Measurements from ENCODE around the gene HADH.
"Not testable (repeated sequence)": the region's sequence is repeated elsewhere in the genome, so short reads cannot be mapped to it uniquely, and the experiment has no call there.

HADH gene

DNA sequence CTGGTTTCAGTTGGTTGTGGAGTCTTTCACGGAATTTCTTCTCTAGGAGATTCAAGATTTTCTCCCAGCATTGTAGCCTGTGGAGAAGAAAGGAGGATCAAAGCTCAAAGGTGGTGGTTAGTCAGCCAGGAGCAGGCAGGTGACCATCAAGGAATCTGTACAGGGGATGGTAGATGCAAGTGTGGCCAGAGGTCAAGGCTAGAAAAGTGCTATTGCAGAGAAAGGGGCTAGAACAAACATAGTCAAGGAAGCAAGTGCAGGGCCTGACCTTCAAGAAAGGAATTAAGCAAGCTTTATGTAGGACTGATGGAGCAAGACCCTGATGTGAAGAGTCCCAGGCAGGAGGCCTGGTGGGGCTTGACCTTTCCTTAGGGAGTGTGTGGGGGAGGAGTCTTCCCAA, 16.1 kb downstream of the HADH start:
- TF ChIP-seq, protein P1, sequence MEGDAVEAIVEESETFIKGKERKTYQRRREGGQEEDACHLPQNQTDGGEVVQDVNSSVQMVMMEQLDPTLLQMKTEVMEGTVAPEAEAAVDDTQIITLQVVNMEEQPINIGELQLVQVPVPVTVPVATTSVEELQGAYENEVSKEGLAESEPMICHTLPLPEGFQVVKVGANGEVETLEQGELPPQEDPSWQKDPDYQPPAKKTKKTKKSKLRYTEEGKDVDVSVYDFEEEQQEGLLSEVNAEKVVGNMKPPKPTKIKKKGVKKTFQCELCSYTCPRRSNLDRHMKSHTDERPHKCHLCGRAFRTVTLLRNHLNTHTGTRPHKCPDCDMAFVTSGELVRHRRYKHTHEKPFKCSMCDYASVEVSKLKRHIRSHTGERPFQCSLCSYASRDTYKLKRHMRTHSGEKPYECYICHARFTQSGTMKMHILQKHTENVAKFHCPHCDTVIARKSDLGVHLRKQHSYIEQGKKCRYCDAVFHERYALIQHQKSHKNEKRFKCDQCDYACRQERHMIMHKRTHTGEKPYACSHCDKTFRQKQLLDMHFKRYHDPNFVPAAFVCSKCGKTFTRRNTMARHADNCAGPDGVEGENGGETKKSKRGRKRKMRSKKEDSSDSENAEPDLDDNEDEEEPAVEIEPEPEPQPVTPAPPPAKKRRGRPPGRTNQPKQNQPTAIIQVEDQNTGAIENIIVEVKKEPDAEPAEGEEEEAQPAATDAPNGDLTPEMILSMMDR (IDR thresholded peaks at IDR 0.05; ENCODE audit: insufficient read depth, low read length, missing control alignments), result no peak
- ChIA-PET POLR2A (no interaction called here), CTCF (interaction anchor here (1.2 to 1.9 kb wide), 2 partner anchors 13 to 567 kb away, joined by 3 to 10 read pairs; no protein-coding TSS in a partner anchor)
- no peak for DNase-seq (ENCODE audit: low read depth, low spot score)
- no peak overlapping the region for H3K4me3 ChIP-seq (ENCODE audit: low read depth, low read length)

DNA sequence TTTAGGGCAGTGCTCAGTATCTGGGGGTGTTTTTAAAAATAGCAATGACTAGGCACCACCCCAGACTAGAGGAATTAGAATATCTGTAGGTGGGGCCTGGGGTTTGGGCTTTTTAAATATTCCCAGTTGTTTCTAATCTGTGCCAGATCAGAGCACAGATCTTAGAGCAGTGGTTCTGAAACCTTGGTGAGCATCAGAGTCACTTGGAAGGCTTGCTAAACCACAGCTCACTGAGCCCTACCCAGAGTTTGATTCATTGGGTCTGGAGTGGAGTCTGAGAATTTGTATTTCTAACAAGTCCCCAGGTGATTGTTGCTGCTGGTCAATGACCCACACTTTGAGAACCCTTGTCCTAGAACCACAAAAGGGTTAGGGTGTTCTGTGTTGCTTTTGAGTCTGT, 16.7 kb downstream of the HADH start:
- ChIA-PET CTCF (interaction anchor here (1.2 to 1.9 kb wide), 2 partner anchors 13 to 566 kb away, joined by 3 to 10 read pairs; no protein-coding TSS in a partner anchor), POLR2A (no interaction called here)
- H3K4me3 ChIP-seq (ENCODE audit: low read depth, low read length), result no peak overlapping the region
- no peak for DNase-seq (ENCODE audit: low read depth, low spot score)
- TF ChIP-seq, protein P1 (IDR thresholded peaks at IDR 0.05; ENCODE audit: insufficient read depth, low read length, missing control alignments), result no peak

DNA sequence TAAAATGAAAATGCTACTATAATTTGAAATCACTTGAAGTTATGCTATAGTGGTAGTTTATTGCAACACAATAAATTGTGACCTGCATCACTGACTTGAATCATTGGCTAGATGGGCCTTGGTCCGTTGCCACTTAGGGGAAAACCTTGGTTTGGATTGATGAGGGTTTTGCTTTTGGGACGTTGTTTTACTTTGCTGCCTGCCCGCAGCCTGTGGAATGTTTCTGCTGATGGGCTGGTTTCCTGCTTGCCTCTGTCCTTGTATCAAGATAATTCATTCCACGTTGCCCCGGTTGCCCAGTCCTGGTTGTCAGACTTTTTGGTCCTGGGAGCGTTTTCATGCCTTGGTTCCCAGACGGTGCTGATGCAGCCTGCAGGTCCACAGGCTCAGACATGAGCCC, 18.3 kb downstream of the HADH start:
- ChIA-PET POLR2A (no interaction called here), CTCF (no interaction called here)
- no peak for DNase-seq (ENCODE audit: low read depth, low spot score)
- TF ChIP-seq, protein P1 (IDR thresholded peaks at IDR 0.05; ENCODE audit: insufficient read depth, low read length, missing control alignments), result no peak
- no peak overlapping the region for H3K4me3 ChIP-seq (ENCODE audit: low read depth, low read length)

DNA sequence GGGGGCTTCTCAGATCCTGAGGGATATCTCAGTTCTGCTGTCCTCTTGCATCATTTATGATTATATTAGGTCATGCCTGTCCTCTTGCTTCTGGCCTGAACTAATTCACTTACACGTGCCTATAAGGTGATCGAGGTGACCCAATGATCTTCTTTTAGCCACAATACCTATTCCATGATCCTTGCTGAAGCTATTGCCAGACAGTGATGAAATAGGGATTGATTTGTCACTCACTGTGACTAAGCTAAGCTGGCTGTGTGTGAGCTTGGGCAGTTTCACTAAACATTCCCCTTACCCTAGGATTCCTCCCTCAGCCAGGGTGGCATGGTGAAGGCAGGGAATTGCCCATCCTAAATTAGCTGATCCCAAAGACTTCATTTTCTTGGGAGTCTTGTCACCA, 19.0 kb downstream of the HADH start:
- no peak overlapping the region for H3K4me3 ChIP-seq (ENCODE audit: low read depth, low read length)
- TF ChIP-seq, protein P1 (IDR thresholded peaks at IDR 0.05; ENCODE audit: insufficient read depth, low read length, missing control alignments), result no peak
- ChIA-PET CTCF (interaction anchor here (0.9 to 3.4 kb wide), 4 partner anchors 9 to 269 kb away, joined by 3 to 17 read pairs (median 4); no protein-coding TSS in a partner anchor), POLR2A (no interaction called here)
- peak; percentile 34 for DNase-seq (ENCODE audit: low read depth, low spot score)

DNA sequence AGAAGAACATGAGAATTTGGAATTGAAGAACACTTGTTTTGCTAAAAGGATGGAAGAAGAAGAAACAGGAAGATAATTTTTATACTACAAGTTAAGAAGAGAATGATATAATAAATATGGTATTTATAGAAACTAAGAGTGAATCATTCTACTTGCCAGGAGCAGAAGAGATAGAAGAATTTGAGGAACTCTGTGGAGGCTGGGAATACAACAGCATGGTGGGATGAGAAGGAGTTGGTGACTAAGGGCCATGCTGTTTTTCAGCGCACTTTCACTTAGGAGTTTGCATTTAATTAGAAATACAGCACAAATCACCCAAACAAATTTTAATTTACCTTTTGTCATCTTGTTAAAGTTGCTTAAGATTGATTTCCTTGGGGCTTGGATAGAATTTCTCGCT, 20.5 kb downstream of the HADH start:
- peak; percentile 70 for DNase-seq (ENCODE audit: low read depth, low spot score)
- POLR2A ChIA-PET, result no interaction called here
- CTCF ChIA-PET, result interaction anchor here (3.4 kb wide), 1 partner anchor 9 kb away, joined by 17 read pairs; no protein-coding TSS in a partner anchor
- TF ChIP-seq, protein P1 (IDR thresholded peaks at IDR 0.05; ENCODE audit: insufficient read depth, low read length, missing control alignments), result no peak
- H3K4me3 ChIP-seq (ENCODE audit: low read depth, low read length), result no peak overlapping the region

DNA sequence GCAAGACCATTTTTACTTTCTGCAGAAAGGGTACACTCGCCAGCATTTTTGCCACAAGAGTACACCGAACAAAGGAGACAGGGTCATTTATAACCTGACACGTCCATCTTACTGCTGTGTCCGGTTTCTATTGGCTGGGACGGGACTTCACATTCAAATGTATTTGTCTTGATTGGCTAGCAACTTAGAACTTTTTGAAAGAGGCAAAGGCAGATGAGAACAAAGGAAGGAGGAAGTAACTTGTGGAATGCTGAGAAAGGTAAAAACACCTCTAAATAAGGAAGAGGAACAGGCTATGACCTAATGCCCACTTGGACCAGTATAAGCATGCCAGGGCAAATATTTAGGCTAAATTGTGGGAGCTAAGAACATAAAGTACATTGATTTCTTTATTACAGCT, 22.7 kb downstream of the HADH start:
- CTCF ChIA-PET; DNase-seq (ENCODE audit: low read depth, low spot score); H3K4me3 ChIP-seq (ENCODE audit: low read depth, low read length); POLR2A ChIA-PET: not testable (repeated sequence)

DNA sequence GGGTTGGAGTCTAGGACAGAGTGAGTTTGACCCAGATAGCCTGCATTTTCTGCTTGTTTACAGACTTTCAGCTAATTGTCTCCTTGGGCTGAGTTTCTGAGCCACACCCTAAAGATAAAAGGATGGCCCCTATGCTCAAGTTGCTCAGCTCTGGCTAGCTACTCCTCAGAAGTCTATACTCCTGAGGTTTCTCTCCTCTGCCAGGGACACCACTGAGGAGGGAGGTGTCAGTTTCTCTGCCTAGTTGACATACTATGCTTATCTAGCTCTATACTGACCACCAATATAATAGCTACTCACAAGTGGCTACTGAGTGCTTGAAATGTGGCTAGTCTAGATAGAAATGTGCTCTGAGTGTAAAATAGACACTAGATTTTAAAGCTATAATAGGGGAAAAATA, 23.6 kb downstream of the HADH start:
- CTCF ChIA-PET, result interaction anchor here (0.9 to 9.6 kb wide), 5 partner anchors 10 to 636 kb away, joined by 3 to 176 read pairs (median 3); no protein-coding TSS in a partner anchor
- POLR2A ChIA-PET, result no interaction called here
- TF ChIP-seq, protein P1 (IDR thresholded peaks at IDR 0.05; ENCODE audit: insufficient read depth, low read length, missing control alignments), result no peak

More for the DNA sequence above, 23.6 kb downstream of the HADH start:
- no peak for DNase-seq (ENCODE audit: low read depth, low spot score)
- H3K4me3 ChIP-seq (ENCODE audit: low read depth, low read length), result no peak overlapping the region
